ENCODE results near the gene SLC4A5. TPM values are rescaled to one million over a fixed set of nuclear protein-coding genes. Genes with fewer than 3 reads are reported as not detected.

Gene SLC4A5, protein sequence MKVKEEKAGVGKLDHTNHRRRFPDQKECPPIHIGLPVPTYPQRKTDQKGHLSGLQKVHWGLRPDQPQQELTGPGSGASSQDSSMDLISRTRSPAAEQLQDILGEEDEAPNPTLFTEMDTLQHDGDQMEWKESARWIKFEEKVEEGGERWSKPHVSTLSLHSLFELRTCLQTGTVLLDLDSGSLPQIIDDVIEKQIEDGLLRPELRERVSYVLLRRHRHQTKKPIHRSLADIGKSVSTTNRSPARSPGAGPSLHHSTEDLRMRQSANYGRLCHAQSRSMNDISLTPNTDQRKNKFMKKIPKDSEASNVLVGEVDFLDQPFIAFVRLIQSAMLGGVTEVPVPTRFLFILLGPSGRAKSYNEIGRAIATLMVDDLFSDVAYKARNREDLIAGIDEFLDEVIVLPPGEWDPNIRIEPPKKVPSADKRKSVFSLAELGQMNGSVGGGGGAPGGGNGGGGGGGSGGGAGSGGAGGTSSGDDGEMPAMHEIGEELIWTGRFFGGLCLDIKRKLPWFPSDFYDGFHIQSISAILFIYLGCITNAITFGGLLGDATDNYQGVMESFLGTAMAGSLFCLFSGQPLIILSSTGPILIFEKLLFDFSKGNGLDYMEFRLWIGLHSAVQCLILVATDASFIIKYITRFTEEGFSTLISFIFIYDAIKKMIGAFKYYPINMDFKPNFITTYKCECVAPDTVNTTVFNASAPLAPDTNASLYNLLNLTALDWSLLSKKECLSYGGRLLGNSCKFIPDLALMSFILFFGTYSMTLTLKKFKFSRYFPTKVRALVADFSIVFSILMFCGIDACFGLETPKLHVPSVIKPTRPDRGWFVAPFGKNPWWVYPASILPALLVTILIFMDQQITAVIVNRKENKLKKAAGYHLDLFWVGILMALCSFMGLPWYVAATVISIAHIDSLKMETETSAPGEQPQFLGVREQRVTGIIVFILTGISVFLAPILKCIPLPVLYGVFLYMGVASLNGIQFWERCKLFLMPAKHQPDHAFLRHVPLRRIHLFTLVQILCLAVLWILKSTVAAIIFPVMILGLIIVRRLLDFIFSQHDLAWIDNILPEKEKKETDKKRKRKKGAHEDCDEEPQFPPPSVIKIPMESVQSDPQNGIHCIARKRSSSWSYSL
- total RNA-seq, result 1 to 10 TPM; 2.8 to 4.6 TPM

DNA sequence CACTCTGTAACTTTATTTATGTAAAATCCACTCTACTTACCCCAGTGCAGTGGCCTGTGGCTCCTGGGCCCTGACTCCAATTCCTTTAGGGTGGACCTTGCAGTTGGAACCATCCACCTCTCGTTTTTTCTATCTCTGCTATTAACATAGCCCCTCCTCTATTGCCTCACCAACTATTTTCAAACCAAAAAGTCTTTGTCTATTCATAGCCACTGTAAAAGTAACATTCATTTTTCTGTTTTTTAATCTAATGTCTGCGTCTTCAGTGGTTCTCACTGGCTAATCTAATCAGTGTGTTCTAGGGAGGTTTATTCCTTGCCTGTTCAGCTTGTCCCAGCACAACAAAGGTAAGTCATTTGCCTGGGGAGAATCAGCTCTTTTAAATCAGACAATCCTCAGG, at the start of gene SLC4A5:
TSS of gene SLC4A5 (minus strand) at position 101 of the 400 bp plus-strand sequence. CDS start 28,393 bp downstream, outside the sequence.

DNA sequence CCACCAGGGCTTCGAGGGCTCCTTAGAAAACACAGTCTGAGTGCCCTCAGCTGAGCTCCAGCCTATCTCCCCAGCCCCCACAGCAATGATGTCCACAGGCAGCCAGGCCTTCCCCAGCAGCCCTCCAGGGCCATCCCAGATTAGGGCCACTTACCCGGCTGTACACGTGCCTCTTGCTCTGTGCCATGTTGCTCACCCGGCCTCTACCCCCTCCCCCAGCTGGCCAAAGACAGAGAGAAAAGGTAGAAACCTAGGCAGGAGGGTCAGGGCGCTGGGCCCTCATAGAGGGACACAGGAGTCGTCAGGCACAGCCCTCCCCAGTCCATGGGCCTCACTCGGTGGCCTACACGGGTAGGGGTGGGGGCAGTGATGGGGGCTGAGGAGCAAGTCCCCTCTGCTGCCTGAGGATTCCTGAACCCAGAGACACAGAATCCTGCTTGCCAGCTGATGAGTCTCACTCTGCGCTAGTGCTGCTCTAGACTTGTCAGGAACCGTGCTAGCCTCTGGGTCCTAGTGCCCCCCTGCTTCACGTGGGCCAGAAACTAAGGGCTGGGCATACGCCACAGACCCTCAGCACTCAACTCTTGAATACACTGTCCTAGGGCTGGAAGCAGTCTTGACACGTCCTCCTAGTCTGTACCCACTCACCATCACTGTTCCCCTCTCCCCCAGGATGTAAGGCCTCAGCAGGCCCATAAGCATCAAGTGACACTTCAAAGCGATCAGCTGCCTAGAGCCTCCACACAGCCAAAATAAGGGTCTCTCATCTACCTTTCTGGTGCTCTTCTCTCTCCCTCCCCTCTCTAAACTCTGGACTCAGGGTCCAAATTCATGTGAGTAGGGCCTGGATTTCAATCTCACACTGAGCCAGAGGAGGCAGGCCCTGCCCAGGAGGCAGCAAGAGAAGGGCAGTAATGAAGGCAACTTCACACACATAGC, 36.9 kb upstream of the SLC4A5 start, which contains the start of gene DCTN1:
TSS of gene DCTN1 (minus strand) at position 461 of the 939 bp plus-strand sequence. CDS start at position 187, 274 bp downstream.

DNA sequence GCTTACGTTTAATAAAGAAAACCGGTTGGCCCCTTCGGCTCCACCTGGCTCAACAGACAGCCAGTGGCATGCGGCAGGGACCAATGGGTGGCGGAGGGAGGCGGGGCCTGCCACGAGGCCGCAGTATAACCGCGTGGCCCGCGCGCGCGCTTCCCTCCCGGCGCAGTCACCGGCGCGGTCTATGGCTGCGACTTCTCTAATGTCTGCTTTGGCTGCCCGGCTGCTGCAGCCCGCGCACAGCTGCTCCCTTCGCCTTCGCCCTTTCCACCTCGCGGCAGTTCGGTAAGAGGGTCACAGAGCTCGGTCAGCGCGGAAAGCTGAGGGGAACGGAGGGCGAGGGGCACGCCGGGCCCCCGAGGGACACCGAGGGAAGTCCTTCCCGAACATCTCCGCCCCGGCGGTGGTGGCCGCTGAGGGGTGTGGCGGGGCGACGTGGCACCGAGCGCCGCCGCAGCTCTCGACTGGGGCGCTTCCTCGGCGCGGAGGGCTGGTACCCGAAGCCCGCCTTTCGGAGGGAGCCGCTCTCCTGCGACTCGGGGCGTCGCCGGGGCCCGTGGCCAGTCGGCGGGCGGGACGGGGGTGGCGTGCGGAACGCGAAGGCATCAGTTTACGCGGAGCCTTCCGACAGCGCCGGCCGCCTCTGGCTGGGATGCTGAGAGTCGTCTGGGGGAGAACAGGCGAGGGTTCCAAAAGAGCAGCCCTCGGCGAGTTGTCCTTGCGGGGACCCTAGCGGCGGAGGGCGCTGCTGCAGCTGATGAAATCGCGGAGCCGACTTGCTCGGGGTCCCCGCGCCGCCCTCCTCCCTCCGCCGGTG, 144.5 kb downstream of the SLC4A5 start, which contains the start of gene MTHFD2:
TSS of gene MTHFD2 (plus strand) at position 155 of the 814 bp plus-strand sequence. CDS start at position 182, 27 bp downstream.

DNA sequence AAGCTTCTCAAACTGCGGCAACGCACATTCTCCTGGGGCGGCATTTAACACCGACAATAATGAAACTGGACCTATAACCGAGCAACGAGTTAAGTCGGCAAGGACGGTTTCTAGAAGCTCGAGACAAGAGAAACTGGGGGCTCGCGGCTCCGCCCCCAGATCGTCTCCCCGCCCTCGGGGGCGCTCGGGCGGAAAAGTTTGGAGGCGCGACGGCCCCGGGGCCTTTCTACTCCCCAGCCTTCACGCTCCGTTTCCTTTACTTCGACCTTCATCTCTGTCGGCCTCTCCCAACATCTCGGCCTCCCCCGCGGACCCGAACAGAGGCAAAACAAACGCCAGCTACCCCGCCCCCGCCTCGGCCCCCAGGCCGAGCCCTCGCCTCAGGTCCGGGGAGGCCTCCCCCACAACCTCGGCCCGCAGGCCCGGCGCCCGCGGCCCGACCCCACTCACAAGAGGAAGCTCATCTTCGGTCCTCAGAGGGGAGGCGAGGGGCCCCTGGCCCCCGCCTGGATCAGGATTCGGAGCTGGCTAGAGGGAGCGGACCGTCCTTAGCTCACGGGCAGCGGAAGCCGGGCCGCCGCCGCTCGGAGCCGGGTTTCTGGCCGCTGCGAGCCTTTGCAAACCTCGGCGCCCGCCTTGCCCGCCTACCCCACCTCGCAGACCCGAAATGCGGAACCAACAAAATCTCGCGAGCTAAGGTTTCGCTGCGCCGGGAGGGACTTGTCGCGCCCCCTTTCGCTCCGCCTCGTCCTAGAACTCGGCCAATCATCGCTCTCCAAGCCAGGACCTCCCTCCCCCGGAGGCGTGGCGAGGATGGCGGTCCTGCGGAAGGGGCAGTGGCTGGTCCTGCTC, 164.8 kb downstream of the SLC4A5 start, which contains the start of gene MOB1A:
TSS of gene MOB1A (minus strand) at position 669 of the 852 bp plus-strand sequence. CDS start at position 464, 205 bp downstream.

Other genes starting within 250 kb of the SLC4A5 start
- 10 to 100 TPM; 39.3 to 42.1 TPM for gene BOLA3, start 195.5 kb downstream of the SLC4A5 start, total RNA-seq
- gene MOB1A, start 164.5 kb downstream of the SLC4A5 start, total RNA-seq, result 100 to 1,000 TPM; 153 to 156 TPM
- 100 to 1,000 TPM; 111 to 116 TPM for gene MTHFD2, start 144.8 kb downstream of the SLC4A5 start, total RNA-seq
- gene DCTN1, start 36.9 kb upstream of the SLC4A5 start, total RNA-seq, result 100 to 1,000 TPM; 104 to 111 TPM
- gene C2orf81, start 78.2 kb upstream of the SLC4A5 start, total RNA-seq, result 1 to 10 TPM; 3.3 to 3.8 TPM
- 10 to 100 TPM; 78.2 to 79.5 TPM for gene WDR54, start 78.3 kb upstream of the SLC4A5 start, total RNA-seq
- gene RTKN, start 98.5 kb upstream of the SLC4A5 start, total RNA-seq, result under 1 TPM; 0.81 to 0.84 TPM
- 10 to 100 TPM; 42.9 to 47.0 TPM for gene INO80B, start 111.7 kb upstream of the SLC4A5 start, total RNA-seq
- 10 to 100 TPM; 54.2 to 57.3 TPM for gene WBP1, start 115.0 kb upstream of the SLC4A5 start, total RNA-seq
- gene MOGS, start 122.0 kb upstream of the SLC4A5 start, total RNA-seq, result 10 to 100 TPM; 65.6 to 65.7 TPM
- 100 to 1,000 TPM; 122 to 123 TPM for gene MRPL53, start 129.3 kb upstream of the SLC4A5 start, total RNA-seq
- gene CCDC142, start 139.6 kb upstream of the SLC4A5 start, total RNA-seq, result 10 to 100 TPM; 24.8 to 26.2 TPM
- 10 to 100 TPM; 38.3 to 44.5 TPM for gene TTC31, start 139.7 kb upstream of the SLC4A5 start, total RNA-seq
- under 1 TPM in 1 of 2 experiments, not detected in 1; 0.35 TPM for gene LBX2, start 156.2 kb upstream of the SLC4A5 start, total RNA-seq
- gene PCGF1, start 164.3 kb upstream of the SLC4A5 start, total RNA-seq, result 10 to 100 TPM; 26.2 to 29.8 TPM
- gene TLX2, start 171.0 kb upstream of the SLC4A5 start, total RNA-seq, result under 1 TPM; 0.55 to 0.63 TPM
- under 1 TPM; 0.10 to 0.26 TPM for gene DQX1, start 182.8 kb upstream of the SLC4A5 start, total RNA-seq
- 100 to 1,000 TPM; 109 to 110 TPM for gene AUP1, start 186.3 kb upstream of the SLC4A5 start, total RNA-seq
- gene HTRA2, start 186.5 kb upstream of the SLC4A5 start, total RNA-seq, result 10 to 100 TPM; 39.7 to 44.2 TPM
- gene LOXL3, start 210.5 kb upstream of the SLC4A5 start, total RNA-seq, result under 1 TPM; 0.07 to 0.10 TPM
- gene DOK1, start 211.3 kb upstream of the SLC4A5 start, total RNA-seq, result 10 to 100 TPM; 28.2 to 30.7 TPM

All from activated naive CD4-positive, alpha-beta T cell treated with anti-CD3 and anti-CD28 coated beads, Interleukin-2, amount 10 ng/mL, durations not matched to agents 5 hours and 36 hours (primary cell).